Natural killer cell treated with Interleukin-12 subunit alpha and Interleukin-12 subunit beta and Interleukin-15 and Interleukin-18, amount 100 ng/mL, for 72 hours (primary cell): ENCODE results near the gene CSMD2. TPM values are rescaled to one million over a fixed set of nuclear protein-coding genes. Genes with fewer than 3 reads are reported as not detected.

Experiments
- total RNA-seq, 2 donors: library from RNA; stranded (reverse); gene quantifications; one replicate each; pipeline ENCODE4 v1.2.3, GENCODE V29; 2022

CSMD2 gene
- total RNA-seq, 2 donors from 2014 or later = not detected

Other genes starting within 250 kb of the CSMD2 start
- gene C1orf94, start 11.7 kb upstream of the CSMD2 start, total RNA-seq = not detected